GM21528 (cell line): ENCODE measurements around the gene NUMA1.

Source experiments
- ATAC-seq: cut with Tn5 transposase; IDR thresholded peaks from one replicate; pipeline ENCODE4 v1.9.1; 2021; ENCODE audit warnings: mild to moderate bottlenecking, moderate library complexity; ENCODE audit not compliant: unreplicated experiment, low FRiP score

NUMA1 gene, protein sequence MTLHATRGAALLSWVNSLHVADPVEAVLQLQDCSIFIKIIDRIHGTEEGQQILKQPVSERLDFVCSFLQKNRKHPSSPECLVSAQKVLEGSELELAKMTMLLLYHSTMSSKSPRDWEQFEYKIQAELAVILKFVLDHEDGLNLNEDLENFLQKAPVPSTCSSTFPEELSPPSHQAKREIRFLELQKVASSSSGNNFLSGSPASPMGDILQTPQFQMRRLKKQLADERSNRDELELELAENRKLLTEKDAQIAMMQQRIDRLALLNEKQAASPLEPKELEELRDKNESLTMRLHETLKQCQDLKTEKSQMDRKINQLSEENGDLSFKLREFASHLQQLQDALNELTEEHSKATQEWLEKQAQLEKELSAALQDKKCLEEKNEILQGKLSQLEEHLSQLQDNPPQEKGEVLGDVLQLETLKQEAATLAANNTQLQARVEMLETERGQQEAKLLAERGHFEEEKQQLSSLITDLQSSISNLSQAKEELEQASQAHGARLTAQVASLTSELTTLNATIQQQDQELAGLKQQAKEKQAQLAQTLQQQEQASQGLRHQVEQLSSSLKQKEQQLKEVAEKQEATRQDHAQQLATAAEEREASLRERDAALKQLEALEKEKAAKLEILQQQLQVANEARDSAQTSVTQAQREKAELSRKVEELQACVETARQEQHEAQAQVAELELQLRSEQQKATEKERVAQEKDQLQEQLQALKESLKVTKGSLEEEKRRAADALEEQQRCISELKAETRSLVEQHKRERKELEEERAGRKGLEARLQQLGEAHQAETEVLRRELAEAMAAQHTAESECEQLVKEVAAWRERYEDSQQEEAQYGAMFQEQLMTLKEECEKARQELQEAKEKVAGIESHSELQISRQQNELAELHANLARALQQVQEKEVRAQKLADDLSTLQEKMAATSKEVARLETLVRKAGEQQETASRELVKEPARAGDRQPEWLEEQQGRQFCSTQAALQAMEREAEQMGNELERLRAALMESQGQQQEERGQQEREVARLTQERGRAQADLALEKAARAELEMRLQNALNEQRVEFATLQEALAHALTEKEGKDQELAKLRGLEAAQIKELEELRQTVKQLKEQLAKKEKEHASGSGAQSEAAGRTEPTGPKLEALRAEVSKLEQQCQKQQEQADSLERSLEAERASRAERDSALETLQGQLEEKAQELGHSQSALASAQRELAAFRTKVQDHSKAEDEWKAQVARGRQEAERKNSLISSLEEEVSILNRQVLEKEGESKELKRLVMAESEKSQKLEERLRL (N-terminal part only)

DNA sequence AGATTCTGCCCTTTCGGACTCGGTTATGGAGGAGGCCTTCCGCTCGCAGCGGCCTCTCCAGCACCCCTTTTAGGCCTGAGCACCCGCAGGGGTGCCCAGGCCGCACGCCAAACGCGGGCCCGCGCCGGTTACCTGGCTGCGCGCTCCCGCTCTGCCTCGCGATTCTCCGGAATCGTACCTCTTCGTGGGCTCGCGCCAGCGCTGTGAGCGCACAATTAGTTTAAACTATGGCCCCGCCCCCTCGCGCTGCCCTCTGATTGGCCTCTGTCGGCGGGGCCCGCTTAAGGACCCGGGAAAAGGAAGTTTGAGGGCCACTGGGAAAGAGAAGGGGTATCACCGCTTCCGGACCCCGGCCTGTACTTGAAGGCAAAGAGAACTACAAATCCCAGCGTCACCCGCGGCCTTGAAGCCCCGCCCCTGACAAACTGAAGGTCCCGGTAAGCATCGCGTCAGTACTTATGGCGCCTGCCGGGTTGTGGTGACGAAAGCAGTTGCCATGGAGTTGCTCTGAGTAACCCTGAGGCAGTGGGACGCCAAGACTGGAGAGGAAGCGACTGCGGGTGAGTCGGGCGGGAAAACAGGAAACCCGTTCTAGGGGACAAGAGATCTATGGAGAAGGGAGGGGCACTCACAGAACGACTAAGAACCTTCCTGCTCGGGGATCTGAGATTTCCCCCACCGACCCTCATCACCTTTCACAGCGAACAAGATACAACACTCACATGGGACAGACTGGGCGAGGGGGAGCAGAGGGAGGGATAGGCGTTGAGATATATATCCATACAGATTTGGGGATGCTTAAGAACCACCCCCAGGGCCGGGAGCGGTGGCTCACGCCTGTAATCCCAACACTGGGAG lies at the start of gene NUMA1, which contains the start of gene LRRC51:
NUMA1 (minus strand) TSS at position 217 of the 858 bp plus-strand sequence. CDS start 44,599 bp downstream, outside the sequence.
LRRC51 (plus strand) TSS at position 525 of the 858 bp plus-strand sequence. CDS start 8,234 bp downstream, outside the sequence.
- ATAC-seq, result peak; percentile 91

DNA sequence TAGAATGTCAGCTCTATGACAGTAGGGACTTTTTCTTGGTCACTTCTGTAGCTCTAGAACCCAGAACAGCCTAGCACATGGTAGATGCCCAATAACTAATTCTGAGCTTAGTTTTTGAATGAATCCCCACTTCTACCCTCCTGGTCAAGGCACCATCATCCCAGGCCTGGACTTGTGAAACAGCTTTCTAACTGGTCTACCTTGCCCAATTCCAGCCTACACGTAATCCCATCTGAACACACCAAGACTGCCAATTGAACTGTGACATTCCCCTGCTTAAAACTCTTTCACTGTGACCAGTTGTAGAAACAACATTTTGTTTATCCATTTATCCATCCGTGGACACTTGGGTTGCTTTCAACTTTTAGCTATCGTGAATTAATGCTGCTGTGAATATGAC lies 49.0 kb upstream of the NUMA1 start:
- no peak for ATAC-seq

DNA sequence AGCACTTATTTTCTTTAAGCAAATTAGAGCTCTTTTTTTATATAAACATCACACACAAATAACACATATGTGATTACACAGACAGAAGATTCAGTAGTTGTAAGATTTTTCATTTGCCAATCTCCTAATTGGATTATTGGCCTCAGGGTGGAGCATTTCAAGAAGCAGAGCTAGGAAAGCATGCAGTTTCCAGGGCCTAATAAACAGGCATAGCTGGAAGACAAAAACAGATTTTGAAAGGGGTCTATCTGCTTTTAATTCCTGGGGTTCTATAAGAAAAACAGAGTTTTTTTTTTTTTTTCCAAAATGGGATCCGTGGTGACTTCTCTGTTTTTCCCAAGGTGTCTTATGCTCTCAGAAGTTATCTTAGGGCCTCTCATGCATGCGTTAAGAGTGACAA lies 47.6 kb upstream of the NUMA1 start:
- ATAC-seq, result no peak

DNA sequence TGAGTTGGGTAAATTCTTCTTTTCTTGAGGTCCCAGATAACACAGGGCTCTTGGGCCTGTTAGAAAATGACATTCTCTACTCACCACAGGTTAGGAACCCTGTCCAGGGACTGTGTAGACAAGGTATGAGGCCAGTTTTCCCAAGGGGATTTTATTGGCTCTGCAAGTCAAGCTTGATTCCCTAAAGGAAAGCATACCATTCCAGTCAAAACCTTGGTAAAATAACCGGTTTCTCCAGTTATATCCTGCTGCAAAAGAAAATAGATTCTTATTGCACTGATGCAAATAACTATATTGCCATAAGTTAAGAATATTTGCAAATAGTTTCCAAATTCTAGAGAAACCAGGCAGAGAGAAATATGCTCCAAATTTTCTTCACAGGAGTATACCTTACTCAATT lies 45.6 kb upstream of the NUMA1 start:
- ATAC-seq, result no peak

DNA sequence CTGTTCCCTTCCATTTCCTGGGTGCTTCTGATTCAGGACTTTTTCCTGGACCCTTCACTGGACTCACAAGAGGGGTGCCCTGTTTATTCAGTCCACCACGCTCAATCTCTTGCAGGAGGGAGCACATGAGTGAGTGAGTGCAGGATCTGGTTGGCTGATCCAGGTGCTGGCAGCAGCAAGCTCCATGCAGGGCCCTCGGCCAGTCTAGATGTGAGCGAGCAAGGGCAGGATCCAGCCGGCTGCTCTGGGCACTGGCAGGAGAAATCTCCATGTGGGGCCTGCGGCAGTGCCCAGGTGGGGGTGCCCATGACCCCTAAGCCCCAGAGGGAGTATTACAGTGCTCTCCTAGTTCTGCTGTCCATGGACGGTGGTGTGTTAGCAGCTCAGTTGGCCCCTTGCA lies 43.7 kb upstream of the NUMA1 start:
- no peak for ATAC-seq

DNA sequence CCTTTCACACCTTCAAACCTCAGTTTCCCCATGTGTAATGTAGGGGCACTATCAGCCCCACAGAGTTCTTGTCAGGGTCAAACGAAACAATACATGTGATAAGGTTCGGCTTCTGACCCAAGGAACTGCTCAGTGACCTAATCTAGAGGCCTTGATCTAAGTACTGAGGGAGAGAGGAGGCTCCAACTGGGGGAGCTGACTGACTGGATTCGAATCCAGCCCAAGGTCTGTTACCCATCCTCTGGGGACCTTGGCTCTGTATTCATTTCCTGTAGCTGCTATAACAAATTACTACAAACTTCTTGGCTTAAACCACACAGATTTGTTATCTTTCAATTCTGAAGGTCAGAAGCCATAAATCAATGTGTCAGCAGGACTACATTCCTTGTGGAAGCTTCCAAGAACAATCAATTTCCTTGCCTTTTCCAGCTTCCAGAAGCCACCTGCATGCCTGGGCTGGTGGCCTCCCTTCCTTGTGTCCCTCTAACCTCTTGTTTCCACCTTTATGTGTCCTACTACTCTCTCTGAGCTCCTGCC lies 42.8 kb upstream of the NUMA1 start:
- ATAC-seq, result no peak

DNA sequence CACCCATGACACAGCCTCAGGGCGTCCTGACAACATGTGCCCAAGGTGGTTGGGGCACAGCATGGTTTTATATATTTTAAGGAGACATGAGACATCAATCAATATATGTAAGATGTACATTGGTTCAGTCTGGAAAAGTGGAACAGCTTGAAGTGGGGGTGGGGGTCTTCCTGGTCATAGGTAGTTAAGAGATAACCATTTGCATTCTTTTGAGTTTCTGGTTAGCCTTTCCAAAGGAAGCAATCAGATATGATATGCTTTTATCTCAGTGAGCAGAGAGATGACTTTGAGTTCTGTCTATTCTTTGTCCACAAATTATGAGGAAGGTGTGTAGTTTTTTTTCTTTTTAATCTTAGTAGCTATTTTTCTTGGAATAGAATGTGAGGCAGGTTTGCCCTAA lies 42.3 kb upstream of the NUMA1 start:
- ATAC-seq, result no peak

DNA sequence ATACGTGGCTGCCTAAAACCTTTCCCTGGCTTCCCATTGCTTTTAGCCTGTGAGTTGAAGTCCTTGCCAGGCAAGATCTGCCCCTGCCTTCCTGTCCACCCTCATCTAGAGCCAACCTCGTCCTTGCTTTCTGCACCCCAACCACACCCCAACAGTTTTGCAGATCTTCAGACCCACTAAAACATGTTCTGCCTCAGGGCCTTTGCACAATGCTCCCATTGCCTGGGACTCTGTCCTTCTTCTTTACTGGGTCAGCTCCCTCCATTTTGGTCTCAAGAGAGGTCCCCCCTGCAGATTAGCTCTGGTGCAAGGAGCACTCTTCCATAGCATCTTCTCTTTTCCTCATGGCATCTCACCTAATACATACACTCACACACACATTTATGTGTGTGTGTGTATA lies 40.6 kb upstream of the NUMA1 start:
- ATAC-seq, result no peak

DNA sequence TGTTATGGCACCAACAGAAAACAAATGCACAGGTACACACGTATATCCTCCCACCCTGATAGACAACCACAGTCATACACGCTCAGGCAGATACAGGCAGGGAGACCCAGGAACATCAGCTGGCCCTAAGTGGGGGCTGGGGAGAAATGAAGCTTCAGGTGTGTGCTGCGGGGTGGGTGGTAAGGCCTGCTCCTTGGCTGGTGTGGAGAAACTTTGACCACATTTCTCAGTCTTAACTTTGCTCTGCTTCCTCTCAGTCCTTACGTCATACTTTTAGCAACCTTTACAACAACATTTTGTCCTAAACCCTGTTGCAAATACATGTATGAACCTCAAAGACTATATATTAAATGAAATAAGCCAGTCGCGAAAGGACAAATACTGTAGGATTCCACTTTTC lies 38.9 kb upstream of the NUMA1 start:
- ATAC-seq, result no peak

DNA sequence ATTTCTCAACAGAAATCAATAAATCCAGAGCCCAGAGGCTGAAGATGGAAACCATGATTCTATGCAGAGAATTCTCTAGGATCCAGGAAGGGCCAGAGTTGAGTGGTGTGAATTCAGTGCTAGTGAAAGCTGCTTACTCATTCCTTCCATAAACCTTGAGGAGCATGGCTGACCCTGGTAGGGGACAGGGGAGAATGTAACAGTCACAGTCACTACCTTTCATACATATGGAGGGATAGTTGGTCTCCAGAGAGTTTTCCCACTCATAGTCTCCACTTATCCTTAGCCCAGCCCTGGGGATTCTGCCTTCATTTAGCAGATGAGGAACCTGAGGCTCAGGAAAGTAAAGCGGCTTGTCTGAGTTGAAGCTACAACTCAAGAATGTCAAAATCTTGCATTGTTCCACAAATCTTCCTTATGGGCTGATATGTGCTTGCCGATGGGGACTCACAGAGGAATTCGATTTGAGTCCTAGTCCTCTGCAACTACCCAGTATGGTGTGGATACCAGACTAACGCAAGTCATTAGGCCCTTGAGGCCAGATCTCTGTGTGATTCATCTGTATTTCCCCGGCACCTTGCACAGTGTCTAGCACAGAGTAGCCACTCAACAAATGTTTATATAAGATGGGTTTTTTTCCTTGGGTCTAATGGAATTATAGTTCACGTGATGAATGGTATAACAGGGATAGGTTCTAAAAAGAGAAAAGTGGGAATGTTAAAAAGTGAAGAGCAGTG lies 35.8 kb upstream of the NUMA1 start:
- no peak for ATAC-seq

DNA sequence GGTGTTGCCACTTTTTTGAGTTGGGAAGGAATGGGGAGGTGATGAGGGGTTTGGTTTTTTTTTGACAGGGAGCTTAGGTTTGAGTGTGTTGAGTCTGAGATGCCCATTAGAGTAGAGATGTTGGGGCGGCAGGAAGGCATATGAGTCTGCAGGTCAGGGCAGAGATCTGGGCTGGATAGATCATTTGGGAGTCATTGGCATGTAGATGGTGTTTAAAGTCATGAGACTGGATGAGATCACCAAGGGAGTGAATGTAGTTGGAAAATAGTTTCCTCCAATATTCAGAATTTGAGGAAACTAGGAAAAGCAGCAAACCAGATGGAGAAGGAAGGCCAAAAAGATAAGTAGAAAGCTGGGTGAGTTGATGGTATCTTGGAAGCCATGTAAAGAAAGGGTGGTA lies 34.2 kb upstream of the NUMA1 start:
- ATAC-seq, result no peak

DNA sequence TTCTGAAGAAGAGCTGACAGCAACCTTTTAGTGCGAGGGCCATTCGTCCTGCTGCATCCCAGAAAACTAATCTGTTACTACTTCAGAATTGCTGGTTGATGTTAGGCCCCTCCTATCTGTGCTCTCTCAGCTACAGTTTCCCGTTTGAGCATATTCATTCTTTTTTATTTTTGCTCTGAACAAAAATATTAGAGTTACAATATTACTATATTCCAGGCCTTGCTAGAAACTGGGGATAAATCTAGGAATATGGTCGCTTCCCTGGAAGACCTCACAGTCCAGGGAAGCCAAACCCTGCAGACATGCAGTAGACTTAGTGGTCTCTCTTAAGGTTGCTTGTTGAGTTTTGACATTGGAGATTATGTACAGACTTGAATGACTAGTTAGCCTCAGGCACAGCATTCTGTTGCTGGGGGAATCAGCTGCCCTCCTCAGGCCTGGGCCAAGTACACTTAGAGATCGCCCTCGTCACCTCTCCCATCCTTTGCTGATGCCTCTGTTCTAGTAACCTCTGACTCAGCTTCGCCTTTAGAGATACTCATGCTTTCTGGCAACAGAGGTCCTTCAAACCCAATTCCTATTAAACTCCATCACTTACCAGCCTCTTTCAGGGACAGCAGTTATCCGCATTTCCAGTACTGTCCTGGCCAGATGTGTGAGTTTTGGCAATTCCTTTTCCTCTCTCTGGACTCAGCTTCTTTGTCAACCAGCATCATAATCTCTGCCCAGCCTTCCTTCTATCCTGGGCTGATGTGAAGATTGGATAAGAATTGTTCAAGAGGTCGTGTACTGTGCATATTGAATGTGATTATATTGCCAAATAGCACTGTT lies 32.9 kb upstream of the NUMA1 start:
- ATAC-seq, result no peak

DNA sequence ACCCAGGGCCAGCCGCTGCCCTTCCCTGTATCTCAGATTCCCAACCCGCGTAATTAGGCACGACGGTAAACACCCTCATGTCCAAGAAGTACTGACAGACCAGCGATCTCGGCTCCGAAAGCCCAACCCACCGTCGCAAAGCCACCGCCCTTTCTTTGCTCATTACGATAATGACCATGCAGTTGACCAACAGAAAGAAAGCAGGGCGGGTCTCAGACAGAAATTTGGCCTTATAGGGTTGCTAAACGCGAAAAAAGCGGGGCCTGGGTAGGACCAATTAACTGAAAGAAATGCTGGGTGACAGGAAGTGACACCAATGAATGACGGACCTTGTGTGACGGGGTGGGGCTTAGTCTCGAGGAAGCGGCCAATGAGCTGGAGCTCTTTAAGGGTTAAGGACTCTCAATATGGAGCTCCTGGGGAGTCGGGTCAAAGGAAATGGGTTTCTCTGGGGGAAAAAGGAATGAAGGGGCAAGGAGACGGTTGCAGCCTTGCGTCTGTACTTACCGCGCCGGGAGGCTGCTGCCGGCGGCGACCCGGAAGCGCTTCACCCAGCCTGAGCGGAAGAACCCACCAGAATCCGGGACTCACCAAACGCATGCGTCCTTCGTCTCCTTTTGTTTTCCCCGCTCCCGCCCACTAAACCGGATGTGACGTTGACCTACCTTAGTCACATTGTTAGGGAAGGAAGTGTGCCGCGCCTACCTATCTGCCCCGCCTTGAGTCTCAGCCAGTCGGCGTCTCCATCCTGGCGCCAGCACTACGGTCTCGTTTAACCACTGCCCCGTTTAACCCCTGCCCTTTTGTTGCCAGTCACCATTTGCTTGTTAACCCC lies 32.0 kb upstream of the NUMA1 start, which contains the start of gene ANAPC15:
ANAPC15 (minus strand) TSS at position 553 of the 835 bp plus-strand sequence. CDS start 1,419 bp downstream, outside the sequence.
- ATAC-seq, result peak; percentile 85

DNA sequence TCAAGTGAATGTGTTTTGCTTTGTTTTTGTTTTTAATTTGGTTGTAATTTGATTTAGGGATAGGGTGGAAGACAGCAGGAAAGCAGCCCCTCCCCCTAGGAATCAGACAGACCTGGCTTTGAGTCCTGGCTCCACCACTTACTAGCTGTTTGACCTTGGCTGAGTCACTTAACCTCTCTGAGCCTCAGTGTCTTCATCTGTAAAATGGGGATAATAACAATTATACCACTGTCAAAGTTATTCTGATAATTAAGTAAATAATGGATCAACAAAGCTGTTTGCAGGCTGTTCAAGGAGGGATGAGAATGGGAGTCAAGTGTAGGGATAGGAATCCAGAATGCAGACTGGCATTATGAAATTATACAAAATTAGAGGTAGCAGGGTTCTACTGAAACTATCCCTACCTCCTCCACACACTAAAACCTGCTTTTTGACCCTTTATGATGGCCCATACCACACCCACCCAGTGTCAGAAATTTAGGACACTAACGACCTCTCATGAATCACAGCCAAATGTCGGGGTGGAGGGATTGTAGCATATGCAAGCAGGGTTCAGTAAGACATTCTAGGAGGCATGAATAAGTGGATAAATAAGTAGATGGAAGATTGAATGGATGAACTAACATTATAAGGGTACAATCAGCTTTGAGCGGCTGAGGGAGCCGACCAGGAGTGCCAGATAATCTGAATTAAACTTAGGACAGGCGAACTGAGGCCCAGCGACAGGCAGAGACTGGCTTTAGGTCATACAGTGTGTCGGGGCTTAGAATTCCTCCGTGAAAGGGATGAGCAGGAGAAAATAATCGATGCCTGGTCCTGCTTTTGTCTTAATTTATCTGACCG lies 31.2 kb upstream of the NUMA1 start:
- ATAC-seq, result peak; percentile 3

DNA sequence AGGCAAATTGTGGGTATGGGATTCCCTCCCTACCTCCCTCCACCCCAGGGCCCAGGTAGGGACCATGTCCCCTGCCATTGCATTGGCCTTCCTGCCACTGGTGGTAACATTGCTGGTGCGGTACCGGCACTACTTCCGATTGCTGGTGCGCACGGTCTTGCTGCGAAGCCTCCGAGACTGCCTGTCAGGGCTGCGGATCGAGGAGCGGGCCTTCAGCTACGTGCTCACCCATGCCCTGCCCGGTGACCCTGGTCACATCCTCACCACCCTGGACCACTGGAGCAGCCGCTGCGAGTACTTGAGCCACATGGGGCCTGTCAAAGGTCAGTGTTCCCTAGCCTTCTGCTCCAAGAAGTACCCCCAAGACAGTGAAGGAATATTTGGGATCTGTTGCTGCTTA lies 25.5 kb upstream of the NUMA1 start, which contains the start of gene TOMT:
TOMT (plus strand) TSS at position 37 of the 400 bp plus-strand sequence; CDS start at position 65, 28 bp downstream.
- ATAC-seq, result no peak

DNA sequence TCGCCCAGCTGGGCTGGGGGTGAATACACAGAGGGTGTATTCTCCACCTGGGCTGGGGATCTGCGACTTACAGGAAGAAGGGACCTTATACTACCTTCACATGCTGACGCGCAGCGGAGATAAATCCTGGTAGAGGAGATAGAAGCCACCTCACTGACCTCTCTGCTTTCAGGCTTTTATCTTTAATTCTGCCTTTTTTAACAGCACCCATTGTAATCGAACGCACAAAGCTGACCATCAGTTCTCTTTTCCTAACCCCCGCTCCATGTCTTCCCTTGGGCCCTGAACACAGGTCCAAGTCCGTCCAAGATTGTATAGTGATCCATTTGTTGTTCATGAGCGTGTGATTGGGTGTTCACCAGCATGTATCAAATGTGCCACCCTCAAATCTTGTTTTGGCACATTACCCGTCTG lies 23.4 kb upstream of the NUMA1 start:
- ATAC-seq, result no peak
